GM12878 (cell line): ENCODE data around the gene NAB1. TPM values are rescaled to one million over a fixed set of nuclear protein-coding genes. Genes with fewer than 3 reads are reported as not detected.

Source experiments
- CBFB ChIP-seq: IDR thresholded peaks from 2 replicates; pipeline ENCODE4 v1.6.1; 2016; ENCODE audit warnings: antibody characterized with exemption, low read depth
- CEBPB ChIP-seq, 2 experiments: fragments of 150-350 bp in 1 of 2; IDR thresholded peaks; 2 replicates each; pipeline ENCODE4 v1.6.1; 2012 to 2014; ENCODE audit warnings: low read depth in 2 of 2, low read length in 2 of 2, borderline replicate concordance in 1 of 2, inconsistent platforms in 1 of 2
- CHD1 ChIP-seq: IDR thresholded peaks from 2 replicates; pipeline ENCODE4 v1.6.1; 2012; ENCODE audit warnings: low read depth, low read length, improper control_type of control experiment
- EZH2 ChIP-seq: IDR thresholded peaks from 2 replicates; pipeline ENCODE4 v1.6.1; 2012; ENCODE audit warnings: low read depth, mild to moderate bottlenecking, control low read depth, inconsistent platforms, low read length, borderline replicate concordance; ENCODE audit not compliant: control insufficient read depth
- IKZF1 ChIP-seq: fragments of 450-650 bp; conservative IDR thresholded peaks from 2 replicates; pipeline ENCODE4 v1.6.1; 2017; ENCODE audit warnings: antibody characterized with exemption, mild to moderate bottlenecking
- IKZF2 ChIP-seq, 2 experiments: fragments of 450-650 bp; IDR thresholded peaks; 2 replicates each; pipeline ENCODE4 v1.6.1; 2017; ENCODE audit warnings: mild to moderate bottlenecking in 2 of 2, moderate library complexity in 2 of 2
- KAT2A ChIP-seq: conservative IDR thresholded peaks from 2 replicates; pipeline ENCODE4 v1.6.1; 2011; ENCODE audit warnings: low read depth, low read length; ENCODE audit not compliant: control insufficient read depth
- KDM1A ChIP-seq: fragments of 200-600 bp; sonication (generic); IDR thresholded peaks from 2 replicates; pipeline ENCODE4 v1.6.1; 2016; ENCODE audit warnings: borderline replicate concordance
- LARP7 ChIP-seq: fragments of 450-650 bp; IDR thresholded peaks from 2 replicates; pipeline ENCODE4 v1.6.1; 2017; ENCODE audit warnings: mild to moderate bottlenecking
- MLLT1 ChIP-seq: fragments of 450-650 bp; IDR thresholded peaks from 2 replicates; pipeline ENCODE4 v1.6.1; 2016; ENCODE audit warnings: mild to moderate bottlenecking
- NFIC ChIP-seq: IDR thresholded peaks from 2 replicates; pipeline ENCODE4 v1.6.1; 2012; ENCODE audit warnings: low read depth, mild to moderate bottlenecking, inconsistent platforms, low read length, moderate library complexity
- NR2C1 ChIP-seq: fragments of 450-650 bp; IDR thresholded peaks from 2 replicates; pipeline ENCODE4 v1.6.1; 2017; ENCODE audit warnings: antibody characterized with exemption, mild to moderate bottlenecking, moderate library complexity
- RB1 ChIP-seq: fragments of 450-650 bp; formaldehyde crosslinking; IDR thresholded peaks from 2 replicates; pipeline ENCODE4 v1.6.1; 2017; ENCODE audit warnings: mild to moderate bottlenecking, borderline replicate concordance
- RELA ChIP-seq: fragments of 450-650 bp; IDR thresholded peaks from 2 replicates; pipeline ENCODE4 v1.8.0; 2014; ENCODE audit warnings: borderline replicate concordance; ENCODE audit not compliant: partially characterized antibody
- WRNIP1 ChIP-seq: IDR thresholded peaks from 2 replicates; pipeline ENCODE4 v1.6.1; 2011; ENCODE audit warnings: low read depth, low read length, improper control_type of control experiment, borderline replicate concordance
- ZNF384 ChIP-seq: IDR thresholded peaks from 2 replicates; pipeline ENCODE4 v1.6.1; 2012; ENCODE audit warnings: low read depth, mild to moderate bottlenecking, low read length, improper control_type of control experiment, borderline replicate concordance
- polyA plus RNA-seq, 11 experiments: library from polyadenylated mRNA; depleted of rRNA in 4 of 11; unstranded in 6 of 11; stranded (reverse) in 5 of 11; fragments of >200 nt; fragmentation: Nextera tagmentation in 4 of 11; fragmentation: Illumina TruSeq in 1 of 11; extraction: Ambion mirVana in 4 of 11; extraction: Trizol in 1 of 11; gene quantifications; 1 replicate in 1 of 11; 2 replicates in 10 of 11; pipeline versions ENCODE4 v1.2.1 to v1.2.3, GENCODE V29; 2011 to 2016; ENCODE audit warnings: inconsistent platforms in 2 of 11, missing spikeins in 2 of 11, low read depth in 1 of 11
- total RNA-seq, 4 experiments: library from RNA; depleted of rRNA in 3 of 4; stranded (reverse); fragments of >200 nt in 3 of 4; fragmentation: Illumina TruSeq in 1 of 4; extraction: Trizol in 1 of 4; gene quantifications; 2 replicates each; pipeline versions ENCODE4 v1.2.1 to v1.2.3, GENCODE V29; 2013 to 2021
- TF ChIP-seq, protein P1 (sequence below): fragments of 450-650 bp; IDR thresholded peaks from 2 replicates; pipeline ENCODE4 v1.6.1; 2017; ENCODE audit warnings: mild to moderate bottlenecking, low read depth, inconsistent platforms; ENCODE audit not compliant: poor library complexity, severe bottlenecking
- TF ChIP-seq, protein P2 (sequence below): fragments of 450-650 bp; IDR thresholded peaks from 2 replicates; pipeline ENCODE4 v1.6.1; 2017; ENCODE audit warnings: borderline replicate concordance
- TF ChIP-seq, protein P3 (sequence below): fragments of 450-650 bp; IDR thresholded peaks from 2 replicates; pipeline ENCODE4 v1.6.1; 2017; ENCODE audit warnings: antibody characterized with exemption, mild to moderate bottlenecking, moderate library complexity
- TF ChIP-seq, protein P4 (sequence below): fragments of 150-350 bp; IDR thresholded peaks from 2 replicates; pipeline ENCODE4 v1.6.1; 2016; ENCODE audit warnings: low read depth, low read length

NAB1 gene
- total and polyA plus RNA-seq, 10 of the 15 experiments (the other 5 are each of a cell fraction or from before 2014, with no cell fraction given): 4.5 to 39.6 (median 23.0) TPM

GRCh38 chr2:190695739-190696138, 46.9 kb downstream of the NAB1 start (continued):
- TF ChIP-seq, protein P1, sequence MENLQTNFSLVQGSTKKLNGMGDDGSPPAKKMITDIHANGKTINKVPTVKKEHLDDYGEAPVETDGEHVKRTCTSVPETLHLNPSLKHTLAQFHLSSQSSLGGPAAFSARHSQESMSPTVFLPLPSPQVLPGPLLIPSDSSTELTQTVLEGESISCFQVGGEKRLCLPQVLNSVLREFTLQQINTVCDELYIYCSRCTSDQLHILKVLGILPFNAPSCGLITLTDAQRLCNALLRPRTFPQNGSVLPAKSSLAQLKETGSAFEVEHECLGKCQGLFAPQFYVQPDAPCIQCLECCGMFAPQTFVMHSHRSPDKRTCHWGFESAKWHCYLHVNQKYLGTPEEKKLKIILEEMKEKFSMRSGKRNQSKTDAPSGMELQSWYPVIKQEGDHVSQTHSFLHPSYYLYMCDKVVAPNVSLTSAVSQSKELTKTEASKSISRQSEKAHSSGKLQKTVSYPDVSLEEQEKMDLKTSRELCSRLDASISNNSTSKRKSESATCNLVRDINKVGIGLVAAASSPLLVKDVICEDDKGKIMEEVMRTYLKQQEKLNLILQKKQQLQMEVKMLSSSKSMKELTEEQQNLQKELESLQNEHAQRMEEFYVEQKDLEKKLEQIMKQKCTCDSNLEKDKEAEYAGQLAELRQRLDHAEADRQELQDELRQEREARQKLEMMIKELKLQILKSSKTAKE: peak; percentile 73
- no peak for TF ChIP-seq NFIC
- no peak for TF ChIP-seq CHD1
- TF ChIP-seq KDM1A: no peak
- TF ChIP-seq MLLT1: peak; percentile 64; the same call in 1 of the 2 replicates
- TF ChIP-seq ZNF384: no peak
- TF ChIP-seq KAT2A: no peak
- no peak for TF ChIP-seq RELA
- no peak for TF ChIP-seq CBFB
- TF ChIP-seq, protein P2, sequence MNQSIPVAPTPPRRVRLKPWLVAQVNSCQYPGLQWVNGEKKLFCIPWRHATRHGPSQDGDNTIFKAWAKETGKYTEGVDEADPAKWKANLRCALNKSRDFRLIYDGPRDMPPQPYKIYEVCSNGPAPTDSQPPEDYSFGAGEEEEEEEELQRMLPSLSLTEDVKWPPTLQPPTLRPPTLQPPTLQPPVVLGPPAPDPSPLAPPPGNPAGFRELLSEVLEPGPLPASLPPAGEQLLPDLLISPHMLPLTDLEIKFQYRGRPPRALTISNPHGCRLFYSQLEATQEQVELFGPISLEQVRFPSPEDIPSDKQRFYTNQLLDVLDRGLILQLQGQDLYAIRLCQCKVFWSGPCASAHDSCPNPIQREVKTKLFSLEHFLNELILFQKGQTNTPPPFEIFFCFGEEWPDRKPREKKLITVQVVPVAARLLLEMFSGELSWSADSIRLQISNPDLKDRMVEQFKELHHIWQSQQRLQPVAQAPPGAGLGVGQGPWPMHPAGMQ: no peak
- TF ChIP-seq, protein P3, sequence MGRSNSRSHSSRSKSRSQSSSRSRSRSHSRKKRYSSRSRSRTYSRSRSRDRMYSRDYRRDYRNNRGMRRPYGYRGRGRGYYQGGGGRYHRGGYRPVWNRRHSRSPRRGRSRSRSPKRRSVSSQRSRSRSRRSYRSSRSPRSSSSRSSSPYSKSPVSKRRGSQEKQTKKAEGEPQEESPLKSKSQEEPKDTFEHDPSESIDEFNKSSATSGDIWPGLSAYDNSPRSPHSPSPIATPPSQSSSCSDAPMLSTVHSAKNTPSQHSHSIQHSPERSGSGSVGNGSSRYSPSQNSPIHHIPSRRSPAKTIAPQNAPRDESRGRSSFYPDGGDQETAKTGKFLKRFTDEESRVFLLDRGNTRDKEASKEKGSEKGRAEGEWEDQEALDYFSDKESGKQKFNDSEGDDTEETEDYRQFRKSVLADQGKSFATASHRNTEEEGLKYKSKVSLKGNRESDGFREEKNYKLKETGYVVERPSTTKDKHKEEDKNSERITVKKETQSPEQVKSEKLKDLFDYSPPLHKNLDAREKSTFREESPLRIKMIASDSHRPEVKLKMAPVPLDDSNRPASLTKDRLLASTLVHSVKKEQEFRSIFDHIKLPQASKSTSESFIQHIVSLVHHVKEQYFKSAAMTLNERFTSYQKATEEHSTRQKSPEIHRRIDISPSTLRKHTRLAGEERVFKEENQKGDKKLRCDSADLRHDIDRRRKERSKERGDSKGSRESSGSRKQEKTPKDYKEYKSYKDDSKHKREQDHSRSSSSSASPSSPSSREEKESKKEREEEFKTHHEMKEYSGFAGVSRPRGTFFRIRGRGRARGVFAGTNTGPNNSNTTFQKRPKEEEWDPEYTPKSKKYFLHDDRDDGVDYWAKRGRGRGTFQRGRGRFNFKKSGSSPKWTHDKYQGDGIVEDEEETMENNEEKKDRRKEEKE: no peak
- peak; percentile 96 for TF ChIP-seq IKZF1
- TF ChIP-seq RB1: no peak
- TF ChIP-seq, protein P4, sequence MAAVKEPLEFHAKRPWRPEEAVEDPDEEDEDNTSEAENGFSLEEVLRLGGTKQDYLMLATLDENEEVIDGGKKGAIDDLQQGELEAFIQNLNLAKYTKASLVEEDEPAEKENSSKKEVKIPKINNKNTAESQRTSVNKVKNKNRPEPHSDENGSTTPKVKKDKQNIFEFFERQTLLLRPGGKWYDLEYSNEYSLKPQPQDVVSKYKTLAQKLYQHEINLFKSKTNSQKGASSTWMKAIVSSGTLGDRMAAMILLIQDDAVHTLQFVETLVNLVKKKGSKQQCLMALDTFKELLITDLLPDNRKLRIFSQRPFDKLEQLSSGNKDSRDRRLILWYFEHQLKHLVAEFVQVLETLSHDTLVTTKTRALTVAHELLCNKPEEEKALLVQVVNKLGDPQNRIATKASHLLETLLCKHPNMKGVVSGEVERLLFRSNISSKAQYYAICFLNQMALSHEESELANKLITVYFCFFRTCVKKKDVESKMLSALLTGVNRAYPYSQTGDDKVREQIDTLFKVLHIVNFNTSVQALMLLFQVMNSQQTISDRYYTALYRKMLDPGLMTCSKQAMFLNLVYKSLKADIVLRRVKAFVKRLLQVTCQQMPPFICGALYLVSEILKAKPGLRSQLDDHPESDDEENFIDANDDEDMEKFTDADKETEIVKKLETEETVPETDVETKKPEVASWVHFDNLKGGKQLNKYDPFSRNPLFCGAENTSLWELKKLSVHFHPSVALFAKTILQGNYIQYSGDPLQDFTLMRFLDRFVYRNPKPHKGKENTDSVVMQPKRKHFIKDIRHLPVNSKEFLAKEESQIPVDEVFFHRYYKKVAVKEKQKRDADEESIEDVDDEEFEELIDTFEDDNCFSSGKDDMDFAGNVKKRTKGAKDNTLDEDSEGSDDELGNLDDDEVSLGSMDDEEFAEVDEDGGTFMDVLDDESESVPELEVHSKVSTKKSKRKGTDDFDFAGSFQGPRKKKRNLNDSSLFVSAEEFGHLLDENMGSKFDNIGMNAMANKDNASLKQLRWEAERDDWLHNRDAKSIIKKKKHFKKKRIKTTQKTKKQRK: no peak
- TF ChIP-seq CEBPB (IDR thresholded peaks at IDR 0.05; ENCODE audit: borderline replicate concordance in 1 of 2, low read depth in 2 of 2, low read length in 2 of 2): no peak
- no peak for TF ChIP-seq NR2C1
- no peak for TF ChIP-seq EZH2
- no peak for TF ChIP-seq WRNIP1
- TF ChIP-seq LARP7: no peak
- peak; percentile 96 to 97 for TF ChIP-seq IKZF2 (IDR thresholded peaks at IDR 0.05)
